Heart right ventricle (tissue), 16 donors: ENCODE data around the gene MAP3K20. TPM values are rescaled to one million over a fixed set of nuclear protein-coding genes. Genes with fewer than 3 reads are reported as not detected.

ENCODE experiments used
- ATAC-seq, 8 donors: fragments of 200-7000 bp; cut with Tn5 transposase; one replicate each; pipeline ENCODE4 v1.9.1; 2020; ENCODE audit warnings: mild to moderate bottlenecking in 8 of 8, moderate library complexity in 8 of 8, moderate number of reproducible peaks in 1 of 8
- DNase-seq, 2 donors: peaks; one replicate each; pipeline ENCODE4 v3.0.0-alpha.2; 2020
- H3K27ac ChIP-seq, 10 donors: fragments of 200-600 bp; sonication (generic) in 2 of 10; one replicate each; pipeline versions ENCODE4 v1.5.0 to v1.8.0; 2020 to 2022; ENCODE audit warnings: mild to moderate bottlenecking in 3 of 10
- H3K27me3 ChIP-seq, 7 donors: fragments of 200-600 bp; one replicate each; pipeline ENCODE4 v1.8.0; 2021 to 2022; ENCODE audit warnings: mild to moderate bottlenecking in 2 of 7
- H3K36me3 ChIP-seq, 9 donors: fragments of 200-600 bp; sonication (generic) in 1 of 9; one replicate each; pipeline versions ENCODE4 v1.5.0 to v1.8.0; 2020 to 2022; ENCODE audit warnings: mild to moderate bottlenecking in 2 of 9
- H3K4me1 ChIP-seq, 9 donors: fragments of 200-600 bp; sonication (generic) in 1 of 9; one replicate each; pipeline versions ENCODE4 v1.5.0 to v1.8.0; 2020 to 2022; ENCODE audit warnings: mild to moderate bottlenecking in 4 of 9
- H3K4me3 ChIP-seq, 10 donors: fragments of 200-600 bp; sonication (generic) in 2 of 10; one replicate each; pipeline versions ENCODE4 v1.5.0 to v1.8.0; 2020 to 2022; ENCODE audit warnings: mild to moderate bottlenecking in 7 of 10, moderate library complexity in 2 of 10
- H3K9me3 ChIP-seq, 11 donors: fragments of 200-600 bp in 10 of 11; sonication (generic) in 2 of 11; one replicate each; pipeline versions ENCODE4 v1.5.0 to v1.8.0; 2013 to 2022; ENCODE audit warnings: mild to moderate bottlenecking in 2 of 11, control low read depth in 1 of 11, moderate library complexity in 1 of 11
- CTCF ChIP-seq, 9 donors: fragments of 200-600 bp; sonication (generic) in 2 of 9; IDR thresholded peaks; one replicate each; pipeline versions ENCODE4 v1.5.0 to v1.8.0; 2021 to 2022; ENCODE audit warnings: antibody characterized with exemption in 9 of 9, mild to moderate bottlenecking in 5 of 9, moderate library complexity in 1 of 9
- WGBS, 2 donors: extraction: QIAGEN DNeasy Blood & Tissue Kit; methylation state at CpG; one replicate each; pipeline ENCODE4 v1.1.7; 2013; ENCODE audit warnings: inconsistent platforms in 1 of 2; 5-methylcytosine and 5-hydroxymethylcytosine counted together
- intact Hi-C, 10 donors: fragments of 100-400 bp; cut with DNase I; formaldehyde crosslinking; loops; one replicate each; pipeline versions ENCODE4 v1.11.1 to v1.14.2; 2022
- polyA plus RNA-seq, 2 donors: library from polyadenylated mRNA; stranded (reverse); fragments of 200-250 nt; gene quantifications; one replicate each; pipeline ENCODE4 v1.2.3, GENCODE V29; 2013
- total RNA-seq, 10 donors: library from RNA; stranded (reverse); fragmentation: NEBNext Ultra II Directional in 3 of 10; extraction: Animal tissue kit (Norgen Biotek cat#: 25700) in 3 of 10; gene quantifications; one replicate each; pipeline versions ENCODE4 v1.2.1 to v1.2.4, GENCODE V29; 2021 to 2023
- donor health status: Arrhythmogenic right ventricular cardiomyopathy.
- donor health status: ischemic (EF 13 %, LVEDD 7.1; RV severe dilation, severe dysfunction).
- donor health status: healthy with polysubstance abuse.
- donor health status: DM: no; HTN: yes; CAD: no.
- donor health status: DM: no; HTN: no; CAD: no.
- donor health status: ischemic (EF 25% LVEDD 6.9; RV normal size, moderate dysfunction).
- donor health status: ischemic (EF 25% LVEDD 5.7; RV mildly dilated, moderate dysfunction).
- donor health status: healthy.
- donor health status: DM: yes; HTN: yes; CAD: no.
- donor health status: Ischemic cardiomyopathy.
- donor health status: ischemic (EF 35%, LVEDD 5.7; RV mildly dilated, moderate dysfunction).
- donor health status: nonischemic (EF 11% LVEDD 7.7; RV severe dilation, severe dysfunction).
- donor health status: DM: yes; HTN: yes; CAD: no.
- donor health status: PGD.
- donor health status: ischemic (EF 29% LVEDD 5.4; RV normal size, mild dysfunction).
- donor health status: nonischemic (EF 23%, LVEDD 6.1; RV moderate dilation, normal function).

The MAP3K20 gene
- total and polyA plus RNA-seq, 12 donors, result 63.2 to 560 (median 420) TPM

GRCh38 chr2:173119069-173119807 lies 43.6 kb downstream of the MAP3K20 start:
- Histone ChIP-seq H3K4me3 (no peak overlapping the region), H3K27ac (peak overlapping the region in 8 of 10 donors; percentile 10 to 74 (median 55)), H3K27me3 (peaks cover 0 to 8% (median 0%) of the 10 kb centered on the region in 7 donors), H3K4me1 (peaks cover 2 to 57% (median 30%) of the 10 kb centered on the region in 9 donors), H3K9me3 (no peaks in the 10 kb centered on the region), H3K36me3 (peaks cover 0 to 5% (median 0%) of the 10 kb centered on the region in 9 donors)
- intact Hi-C loops, result no loop called here
- ATAC-seq (peak; percentile 56 to 83 (median 72)), DNase-seq (peak in 1 of 2 donors; percentile 41)
- TF ChIP-seq CTCF (IDR thresholded peaks at IDR 0.05), result no peak
- WGBS, 2 donors, result 38 to 47% methylated on average over 5 of the region's 5 CpGs

GRCh38 chr2:173119944-173120343 lies 44.3 kb downstream of the MAP3K20 start:
- DNase-seq, result no peak
- WGBS, 2 donors, result 45 to 54% methylated on average over 2 of the region's 2 CpGs

GRCh38 chr2:173122936-173123335 lies 47.3 kb downstream of the MAP3K20 start:
- peaks cover 2 to 58% (median 48%) of the 10 kb centered on the region in 9 donors for H3K4me1 ChIP-seq

More at GRCh38 chr2:173119944-173120343, 44.3 kb downstream of the MAP3K20 start:
- H3K27me3 ChIP-seq, result peaks cover 0 to 8% (median 0%) of the 10 kb centered on the region in 7 donors
- no peak for TF ChIP-seq CTCF (IDR thresholded peaks at IDR 0.05)
- peaks cover 2 to 64% (median 37%) of the 10 kb centered on the region in 9 donors for H3K4me1 ChIP-seq
- peak overlapping the region in 8 of 10 donors; percentile 10 to 74 (median 52) for H3K27ac ChIP-seq
- peaks cover 0 to 5% (median 0%) of the 10 kb centered on the region in 9 donors for H3K36me3 ChIP-seq
- H3K9me3 ChIP-seq, result no peaks in the 10 kb centered on the region
- intact Hi-C loops, result no loop called here
- H3K4me3 ChIP-seq, result no peak overlapping the region
- no peak for ATAC-seq

GRCh38 chr2:173124441-173124840 lies 48.8 kb downstream of the MAP3K20 start:
- Histone ChIP-seq H3K4me1 (peaks cover 0 to 55% (median 33%) of the 10 kb centered on the region in 9 donors), H3K4me3 (no peak overlapping the region), H3K9me3 (no peaks in the 10 kb centered on the region), H3K27ac (peak overlapping the region in 4 of 10 donors; percentile 2 to 13 (median 10)), H3K36me3 (peaks cover 0 to 5% (median 0%) of the 10 kb centered on the region in 9 donors), H3K27me3 (peaks cover 0 to 8% (median 0%) of the 10 kb centered on the region in 7 donors)
- 63 to 70% methylated on average over 3 of the region's 3 CpGs for WGBS, 2 donors
- peak; percentile 16 to 76 (median 64) for ATAC-seq
- TF ChIP-seq CTCF (IDR thresholded peaks at IDR 0.05), result no peak
- DNase-seq, result peak in 1 of 2 donors; percentile 17
- intact Hi-C loops, result no loop called here

More at GRCh38 chr2:173122936-173123335, 47.3 kb downstream of the MAP3K20 start:
- no peak for ATAC-seq
- no peak for TF ChIP-seq CTCF (IDR thresholded peaks at IDR 0.05)
- WGBS, 2 donors, result 98 to 100% methylated on average over 1 of the region's 1 CpG
- intact Hi-C loops, result no loop called here
- H3K9me3 ChIP-seq, result no peaks in the 10 kb centered on the region
- H3K4me3 ChIP-seq, result no peak overlapping the region
- DNase-seq, result no peak
- H3K27ac ChIP-seq, result no peak overlapping the region
- H3K36me3 ChIP-seq, result peaks cover 0 to 5% (median 0%) of the 10 kb centered on the region in 9 donors
- peaks cover 0 to 8% (median 0%) of the 10 kb centered on the region in 7 donors for H3K27me3 ChIP-seq
